CD4-positive, alpha-beta T cell treated with Interleukin-15 for 4 hours (primary cell): ENCODE data around the gene CASP7.

ENCODE experiments used
- DNase-seq: peaks from one replicate; pipeline ENCODE4 v3.0.0-alpha.2; 2020; ENCODE audit warnings: low spot score

Gene CASP7

DNA sequence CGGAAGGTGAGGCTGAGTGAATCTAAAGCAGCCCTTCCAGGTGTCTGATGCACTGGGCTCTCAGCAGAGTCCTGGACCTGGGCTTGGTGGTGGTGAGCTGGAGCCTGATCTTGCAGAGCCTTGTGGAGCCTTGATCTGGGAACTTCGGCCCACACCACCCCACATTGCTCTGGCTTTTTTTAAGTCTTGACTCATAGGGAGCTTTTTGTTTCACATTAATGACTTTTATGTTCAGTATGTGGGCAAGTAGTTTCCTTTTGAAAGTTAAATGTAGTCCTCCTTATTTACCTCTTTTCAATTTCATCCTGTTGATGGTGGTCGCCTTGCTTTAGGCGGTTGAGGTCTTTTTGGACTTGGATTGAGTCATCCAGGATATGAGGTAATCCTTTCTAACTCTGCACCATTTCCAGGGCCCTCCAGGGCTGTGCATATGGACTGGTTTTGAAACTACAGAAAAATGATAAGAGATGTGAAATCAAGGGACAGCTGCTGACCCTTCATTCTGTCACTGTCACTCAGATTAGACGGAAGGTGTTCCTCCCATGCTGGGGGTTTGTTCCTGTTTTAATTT lies 12.9 kb upstream of the CASP7 start:
- no peak for DNase-seq

- DNase-seq, result peak; percentile 49
Observed at GRCh38 chr10:113680190-113681111, 739 bp downstream of the CASP7 start.

GRCh38 chr10:113681533-113682470 lies 2.1 kb downstream of the CASP7 start:
- peak; percentile 19 for DNase-seq

GRCh38 chr10:113683300-113683699 lies 3.6 kb downstream of the CASP7 start:
- no peak for DNase-seq

GRCh38 chr10:113686028-113686427 lies 6.3 kb downstream of the CASP7 start:
- DNase-seq, result no peak

GRCh38 chr10:113687037-113687436 lies 7.3 kb downstream of the CASP7 start:
- DNase-seq, result no peak

- DNase-seq, result no peak
Observed at GRCh38 chr10:113689057-113689456, 9.3 kb downstream of the CASP7 start.

DNA sequence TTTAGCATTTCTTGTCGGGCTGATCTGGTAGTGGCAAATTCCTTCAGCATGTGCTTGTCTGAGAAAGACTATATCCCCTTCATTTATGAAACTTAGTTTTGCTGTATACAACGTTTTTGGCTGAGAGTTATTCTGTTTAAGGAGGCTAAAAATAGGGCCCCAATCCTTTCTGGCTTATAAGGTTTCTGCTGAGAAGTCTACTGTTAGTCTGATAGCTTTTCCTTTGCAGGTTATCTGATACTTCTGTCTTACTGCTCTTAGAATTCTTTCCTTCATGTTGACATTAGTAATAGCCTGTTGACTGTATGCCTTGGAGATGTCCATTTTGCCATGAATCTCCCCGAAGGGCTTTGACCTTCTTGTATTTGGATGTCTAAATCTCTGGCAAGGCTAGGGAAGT lies 9.9 kb downstream of the CASP7 start:
- DNase-seq, result no peak

DNA sequence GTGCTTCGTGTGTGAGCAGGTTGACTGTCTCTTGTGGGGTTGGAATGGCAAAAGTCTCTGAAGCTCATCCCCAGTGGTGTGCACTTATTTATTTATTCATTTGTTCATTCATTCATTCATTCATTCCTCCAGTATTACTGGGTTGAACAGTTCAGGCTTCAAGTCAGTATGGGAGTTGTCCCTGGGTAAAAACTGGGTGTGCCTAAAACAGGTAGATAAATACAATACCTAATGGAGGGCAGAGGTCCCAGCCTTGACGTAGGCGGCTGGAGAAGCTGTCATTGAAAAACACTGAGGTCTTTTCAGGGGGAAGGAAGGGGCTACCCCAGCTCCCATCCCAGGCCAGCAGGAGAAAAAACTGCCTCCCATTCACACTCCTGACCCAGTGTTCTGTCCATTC lies 11.0 kb downstream of the CASP7 start:
- DNase-seq, result no peak

GRCh38 chr10:113691381-113691780 lies 11.7 kb downstream of the CASP7 start:
- no peak for DNase-seq

GRCh38 chr10:113692271-113692670 lies 12.6 kb downstream of the CASP7 start:
- DNase-seq, result no peak

DNA sequence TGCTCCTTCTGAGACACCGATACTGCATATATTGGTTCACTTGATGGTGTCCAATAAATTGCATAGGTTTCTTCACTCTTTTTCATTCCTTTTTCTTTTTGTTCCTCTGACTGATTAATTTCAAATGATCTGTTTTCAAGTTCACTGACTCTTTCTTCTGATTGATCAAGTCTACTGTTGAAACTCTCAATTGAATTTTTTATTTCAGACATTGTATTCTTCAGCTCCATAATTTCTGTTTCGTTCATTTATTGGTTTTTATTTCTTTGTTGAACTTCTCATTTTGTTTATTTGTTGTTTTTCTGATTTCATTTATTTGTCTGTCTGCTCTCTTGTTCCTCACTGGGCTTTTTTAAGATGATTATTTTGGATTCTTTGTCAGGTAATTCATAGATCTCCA lies 13.6 kb downstream of the CASP7 start:
- no peak for DNase-seq

- DNase-seq, result no peak
Observed at GRCh38 chr10:113695691-113696090, 16.0 kb downstream of the CASP7 start.

DNA sequence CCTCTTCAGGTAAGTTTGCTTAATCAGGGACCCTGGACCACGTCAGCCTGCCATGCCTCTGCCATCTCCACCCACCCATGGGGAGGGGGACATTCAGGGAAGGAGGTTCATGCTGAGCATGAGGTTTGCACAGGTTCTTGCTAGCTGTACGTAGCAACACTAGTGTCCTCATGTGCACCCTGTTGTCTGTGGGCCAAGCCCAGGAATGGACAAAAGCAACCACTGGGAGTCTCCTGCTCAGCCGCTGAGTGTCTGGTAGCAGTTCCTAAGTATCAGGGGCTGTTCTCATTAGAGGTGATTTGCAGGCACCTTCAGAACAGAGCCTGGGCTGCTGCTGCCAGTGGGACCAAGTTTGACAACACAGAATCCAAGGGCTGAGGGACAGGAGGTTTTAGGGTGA lies 17.9 kb downstream of the CASP7 start:
- DNase-seq, result no peak

DNA sequence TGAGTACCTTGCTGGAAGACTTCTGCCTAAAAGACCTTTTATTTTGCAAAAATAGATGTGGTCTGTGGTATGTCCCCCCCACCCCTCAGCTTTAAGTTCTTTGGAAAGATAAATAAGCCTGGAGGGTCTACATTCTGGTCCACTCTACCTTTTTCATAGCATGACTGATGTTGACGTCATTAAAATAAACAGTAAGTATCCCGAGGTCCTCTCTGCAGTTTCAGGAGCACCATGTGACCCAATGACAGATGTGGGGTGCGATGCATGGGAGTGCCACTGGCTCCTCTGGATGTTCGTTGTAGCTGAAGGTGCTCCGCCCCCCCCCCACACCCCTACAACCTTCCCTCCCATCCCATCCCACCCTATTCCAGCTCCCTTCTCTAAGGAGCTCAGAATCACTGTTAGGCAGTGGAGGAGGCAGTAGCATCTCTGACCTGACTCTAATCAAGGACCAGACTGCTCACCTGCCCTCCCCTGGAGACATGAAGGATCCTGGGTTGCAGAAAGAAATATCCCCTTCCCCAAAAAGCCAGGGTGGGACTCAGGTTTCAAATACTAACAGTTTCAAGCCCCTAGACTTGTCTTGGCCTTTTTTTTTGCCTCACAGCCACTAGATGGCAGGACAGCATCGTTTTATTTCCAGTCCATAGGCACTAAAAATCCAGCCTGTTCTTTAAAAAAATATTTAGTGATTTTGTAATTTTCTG lies 25.1 kb downstream of the CASP7 start:
- DNase-seq, result peak; percentile 28

DNA sequence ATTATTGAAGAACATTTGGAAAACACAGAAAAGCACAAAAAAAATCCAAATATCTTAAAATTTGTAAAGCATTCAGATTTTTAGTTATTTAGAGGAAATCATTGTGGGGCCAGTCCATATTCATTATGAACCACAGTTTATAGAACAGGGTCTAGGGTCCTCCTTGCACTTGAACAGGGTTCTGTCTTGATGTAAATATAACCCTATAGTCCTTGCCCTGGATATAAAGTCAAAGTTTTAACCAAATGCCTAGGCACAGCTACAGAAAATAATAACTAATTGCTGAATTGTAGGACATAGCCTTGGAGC lies 25.6 kb downstream of the CASP7 start:
- DNase-seq, result no peak

DNA sequence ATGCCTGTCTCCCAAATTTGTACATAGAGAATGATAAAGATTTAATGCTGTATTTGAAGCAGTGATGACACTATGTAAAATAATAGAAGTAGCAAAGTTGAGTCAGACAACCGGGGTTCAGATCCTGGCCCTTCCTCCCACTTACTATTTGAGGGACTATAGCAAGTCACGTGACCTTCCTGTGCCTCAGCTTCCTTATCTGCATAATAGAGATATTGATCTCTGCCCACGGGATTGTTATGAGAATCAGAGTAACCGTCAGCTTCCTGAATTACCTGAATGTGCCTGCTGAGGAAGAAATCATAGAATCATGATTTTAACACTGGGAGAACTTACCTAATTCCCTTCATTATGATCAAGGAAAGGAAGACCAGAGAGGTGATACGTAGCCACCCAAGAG lies 26.9 kb downstream of the CASP7 start:
- DNase-seq, result no peak

DNA sequence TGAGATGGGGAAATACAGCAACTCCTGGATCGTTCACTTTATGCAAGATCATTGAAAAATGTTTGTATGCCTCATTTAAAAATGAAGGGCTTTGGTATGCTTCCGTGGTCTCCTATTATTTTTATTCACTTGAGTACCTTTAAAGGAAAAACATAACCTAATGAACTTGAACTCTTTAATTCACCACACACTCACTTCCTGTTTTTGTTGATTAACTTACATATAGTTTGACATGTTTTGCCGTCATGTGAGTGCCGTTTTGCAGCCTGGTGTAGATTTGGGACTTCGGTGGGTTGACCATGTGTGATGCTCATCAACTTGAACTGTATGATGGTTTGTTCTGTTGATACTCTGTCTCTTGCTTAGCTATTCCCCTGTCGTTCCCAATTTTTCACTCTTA lies 28.9 kb downstream of the CASP7 start:
- no peak for DNase-seq

GRCh38 chr10:113709221-113709838 lies 29.6 kb downstream of the CASP7 start:
- no peak for DNase-seq

GRCh38 chr10:113711142-113711541 lies 31.4 kb downstream of the CASP7 start:
- no peak for DNase-seq

DNA sequence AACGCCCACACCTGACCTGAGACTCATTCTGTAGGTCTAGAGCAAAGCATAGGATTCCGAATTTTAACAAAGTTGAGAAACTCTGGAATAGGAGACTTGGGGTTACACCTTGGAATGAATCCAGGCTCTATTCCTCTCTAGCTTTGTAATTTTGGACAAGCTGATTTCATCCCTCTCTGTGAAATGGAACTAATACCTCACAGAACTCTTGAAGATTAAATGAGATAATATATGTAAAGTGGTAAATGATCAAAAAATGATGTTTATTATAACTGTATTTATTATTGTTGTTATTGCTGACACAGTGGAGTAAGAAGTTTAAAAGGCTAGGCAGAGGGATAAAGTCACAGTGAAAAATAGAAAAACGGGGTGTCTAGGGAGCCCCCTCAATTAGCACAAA lies 32.3 kb downstream of the CASP7 start:
- no peak for DNase-seq
